ENCODE measurements around the gene TCAIM.

DNA sequence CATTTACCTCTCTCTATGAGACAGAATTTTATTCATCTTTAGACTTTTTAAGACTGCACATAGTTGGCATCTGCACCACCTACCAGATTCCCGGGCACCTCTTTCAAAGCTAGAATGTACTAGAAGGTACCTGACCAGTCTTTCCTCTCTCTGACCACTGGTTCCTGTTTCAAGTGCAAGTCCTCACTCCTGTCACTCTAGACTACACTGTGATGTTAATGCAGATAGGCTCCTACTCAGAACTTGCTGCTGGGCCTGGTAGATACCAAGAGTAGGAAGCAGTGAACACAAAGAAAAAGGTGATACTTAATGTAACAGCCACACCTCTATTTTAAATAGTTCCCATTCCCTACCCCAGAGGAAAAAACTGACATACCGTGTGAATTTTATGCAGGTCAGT lies 8.1 kb upstream of the TCAIM start:
- TF ChIP-seq CTCF (IDR thresholded peaks at IDR 0.05 in 4 of 5, conservative IDR thresholded peaks at IDR 0.05 in 1 of 5): no peak
- no peak for TF ChIP-seq POLR2A (IDR thresholded peaks at IDR 0.05)
